Skeletal muscle tissue (tissue), 4 donors: Measurements from ENCODE around the gene EIF4G3. TPM values are rescaled to one million over a fixed set of nuclear protein-coding genes. Genes with fewer than 3 reads are reported as not detected.

Experiments used
- H3K27ac ChIP-seq: one replicate; pipeline ENCODE4 v1.7.0; 2013; ENCODE audit warnings: mild to moderate bottlenecking, low read depth, low read length, inconsistent platforms
- H3K27me3 ChIP-seq, 3 donors: one replicate each; pipeline ENCODE4 v1.7.0; 2013; ENCODE audit warnings: low read length in 3 of 3; ENCODE audit not compliant: control insufficient read depth in 3 of 3, insufficient read depth in 3 of 3
- H3K36me3 ChIP-seq, 3 donors: one replicate each; pipeline ENCODE4 v1.7.0; 2013; ENCODE audit warnings: low read length in 3 of 3; ENCODE audit not compliant: control insufficient read depth in 3 of 3, insufficient read depth in 3 of 3
- H3K4me1 ChIP-seq, 3 donors: one replicate each; pipeline ENCODE4 v1.7.0; 2013; ENCODE audit warnings: low read length in 3 of 3, mild to moderate bottlenecking in 3 of 3; ENCODE audit not compliant: control insufficient read depth in 3 of 3, insufficient read depth in 3 of 3
- H3K4me3 ChIP-seq, 3 donors: one replicate each; pipeline ENCODE4 v1.7.0; 2013; ENCODE audit warnings: low read length in 3 of 3
- H3K9ac ChIP-seq, 3 donors: one replicate each; pipeline ENCODE4 v1.7.0; 2013; ENCODE audit warnings: low read length in 3 of 3, mild to moderate bottlenecking in 3 of 3, moderate library complexity in 2 of 3, low read depth in 1 of 3
- H3K9me3 ChIP-seq, 3 donors: one replicate each; pipeline ENCODE4 v1.7.0; 2013; ENCODE audit warnings: low read length in 3 of 3; ENCODE audit not compliant: control insufficient read depth in 3 of 3
- total RNA-seq: library from RNA; depleted of rRNA; stranded (reverse); fragments of >200 nt; gene quantifications from one replicate; pipeline ENCODE4 v1.2.3, GENCODE V29; 2014
- donor health status: Osteomylitis.

EIF4G3 gene
- total RNA-seq, 1 donor from 2014 or later = 23.5 TPM

DNA sequence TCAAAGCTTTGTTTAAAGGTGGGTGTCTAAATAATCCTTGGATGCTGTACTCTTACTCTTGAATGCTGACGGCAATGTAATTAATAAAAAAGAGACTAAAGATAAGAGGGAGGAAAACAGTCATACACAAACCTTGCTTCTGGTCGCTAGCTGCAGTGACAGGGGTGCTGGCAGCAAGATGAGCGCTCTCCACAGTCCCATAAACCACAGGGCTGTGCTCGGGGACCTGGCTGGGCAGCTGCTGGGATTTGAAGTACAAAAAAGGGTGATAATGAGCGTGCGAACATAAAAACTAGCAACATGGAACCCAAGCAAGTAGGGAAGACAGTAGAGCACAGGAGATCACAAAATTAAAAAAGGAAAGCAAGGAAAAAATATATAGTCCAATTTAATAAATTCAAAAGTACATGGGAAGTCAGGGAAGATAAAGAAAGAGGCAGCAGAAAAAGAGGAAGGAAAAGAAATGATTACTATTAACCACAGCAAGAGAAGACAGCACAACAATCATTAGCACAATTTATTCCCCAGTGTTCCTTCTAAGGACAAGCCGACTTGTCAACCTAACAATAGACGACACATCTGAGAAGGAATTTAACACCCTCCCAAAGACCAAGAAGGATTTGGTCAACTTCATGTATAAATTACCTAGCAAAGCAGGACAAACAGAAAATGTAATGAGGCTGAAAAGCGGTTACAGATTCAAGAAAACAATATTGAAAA is 226.7 kb downstream of the EIF4G3 start:
- Histone ChIP-seq H3K9me3 (no peaks in the 10 kb centered on the region), H3K27me3 (no peaks in the 10 kb centered on the region), H3K4me1 (no peaks in the 10 kb centered on the region), H3K9ac (no peak overlapping the region), H3K4me3 (no peak overlapping the region), H3K27ac (no peak overlapping the region), H3K36me3 (no peaks in the 10 kb centered on the region)

DNA sequence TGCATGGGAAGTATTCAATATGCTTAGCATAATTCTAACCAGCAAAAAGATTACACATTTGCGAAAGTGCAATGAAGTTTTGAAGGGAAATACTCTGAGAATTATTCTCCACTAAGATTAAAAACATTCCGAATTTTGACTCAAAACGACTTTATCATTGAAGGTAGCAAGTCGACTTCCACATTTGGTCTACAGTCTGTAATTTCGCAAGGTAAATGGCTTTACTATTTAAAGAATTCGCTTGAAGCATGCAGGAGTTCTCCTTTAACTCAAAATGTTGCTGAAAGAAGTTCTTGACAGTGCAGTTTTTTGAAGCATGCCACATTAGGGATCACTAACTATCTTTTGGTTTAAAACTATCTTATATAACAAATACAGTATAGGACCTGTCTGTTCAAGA is 228.6 kb downstream of the EIF4G3 start:
- no peaks in the 10 kb centered on the region for H3K9me3 ChIP-seq
- no peak overlapping the region for H3K4me3 ChIP-seq
- no peaks in the 10 kb centered on the region for H3K27me3 ChIP-seq
- H3K27ac ChIP-seq = no peak overlapping the region
- no peaks in the 10 kb centered on the region for H3K4me1 ChIP-seq
- peaks cover 0 to 3% (median 0%) of the 10 kb centered on the region in 3 donors for H3K36me3 ChIP-seq
- no peak overlapping the region for H3K9ac ChIP-seq

DNA sequence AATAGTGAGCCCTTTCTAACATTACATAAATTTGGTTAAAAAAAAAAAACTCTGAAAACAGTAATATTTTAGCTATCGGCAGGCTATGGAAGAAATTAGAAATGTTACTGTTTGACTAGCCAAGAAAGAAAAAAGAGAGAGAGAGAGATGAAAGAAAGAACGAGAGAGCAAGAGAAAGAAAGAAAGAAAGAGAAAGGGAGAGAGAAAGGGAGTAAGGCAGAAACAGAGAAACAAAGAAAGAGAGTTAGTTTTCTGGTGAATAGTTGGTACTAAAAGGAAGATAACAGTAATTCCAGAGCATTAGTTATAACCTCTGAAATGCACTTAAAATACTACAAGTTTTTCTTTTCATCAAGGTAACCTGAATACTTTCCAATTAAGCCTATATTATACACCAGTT is 229.3 kb downstream of the EIF4G3 start:
- Histone ChIP-seq H3K9ac (no peak overlapping the region), H3K9me3 (no peaks in the 10 kb centered on the region), H3K27ac (no peak overlapping the region), H3K27me3 (no peaks in the 10 kb centered on the region), H3K4me1 (no peaks in the 10 kb centered on the region), H3K4me3 (no peak overlapping the region), H3K36me3 (peaks cover 0 to 3% (median 0%) of the 10 kb centered on the region in 3 donors)

DNA sequence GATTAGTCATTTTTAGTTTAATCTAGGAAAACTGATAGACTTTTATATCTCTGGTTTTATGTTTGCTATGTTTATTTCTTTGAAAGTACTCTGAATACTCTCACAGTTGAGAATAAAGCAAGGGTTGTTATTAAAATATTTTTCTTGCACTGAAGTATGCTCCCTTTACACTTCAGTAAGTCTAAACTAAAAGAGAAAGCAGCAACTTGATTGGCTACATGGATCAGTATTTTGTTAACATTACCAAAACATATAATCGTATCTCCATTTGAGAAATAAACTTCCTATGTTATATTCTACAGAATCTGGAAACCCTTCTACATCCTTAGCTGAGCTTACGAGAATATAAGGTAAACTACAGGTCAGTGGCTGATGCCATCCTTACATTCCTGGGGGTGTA is 240.1 kb downstream of the EIF4G3 start:
- Histone ChIP-seq H3K4me1 (no peaks in the 10 kb centered on the region), H3K9me3 (no peaks in the 10 kb centered on the region), H3K27me3 (no peaks in the 10 kb centered on the region), H3K27ac (no peak overlapping the region), H3K9ac (no peak overlapping the region), H3K36me3 (peaks cover 4 to 11% (median 9%) of the 10 kb centered on the region in 3 donors), H3K4me3 (no peak overlapping the region)

DNA sequence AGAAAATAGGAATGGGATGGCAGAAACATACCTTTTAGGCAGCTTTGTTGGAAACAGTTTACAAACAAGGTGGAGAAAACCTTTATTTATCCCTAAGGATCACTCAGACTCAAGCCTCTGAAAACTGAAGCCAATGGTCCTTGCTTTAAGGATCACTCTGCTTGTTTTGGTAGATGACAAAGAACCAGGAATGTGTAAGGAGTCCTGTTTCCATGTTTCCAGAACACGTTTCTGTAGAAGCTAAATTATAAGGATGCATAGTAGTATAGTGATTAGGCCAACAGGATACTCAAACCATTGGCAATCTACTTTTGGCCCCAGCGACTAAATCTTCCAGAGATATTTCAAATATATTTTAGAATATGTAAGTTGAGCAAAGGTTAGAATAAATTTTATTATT is 240.5 kb downstream of the EIF4G3 start:
- Histone ChIP-seq H3K36me3 (peaks cover 4 to 7% (median 5%) of the 10 kb centered on the region in 3 donors), H3K4me3 (no peak overlapping the region), H3K27me3 (no peaks in the 10 kb centered on the region), H3K9me3 (no peaks in the 10 kb centered on the region), H3K27ac (no peak overlapping the region), H3K9ac (no peak overlapping the region), H3K4me1 (no peaks in the 10 kb centered on the region)

DNA sequence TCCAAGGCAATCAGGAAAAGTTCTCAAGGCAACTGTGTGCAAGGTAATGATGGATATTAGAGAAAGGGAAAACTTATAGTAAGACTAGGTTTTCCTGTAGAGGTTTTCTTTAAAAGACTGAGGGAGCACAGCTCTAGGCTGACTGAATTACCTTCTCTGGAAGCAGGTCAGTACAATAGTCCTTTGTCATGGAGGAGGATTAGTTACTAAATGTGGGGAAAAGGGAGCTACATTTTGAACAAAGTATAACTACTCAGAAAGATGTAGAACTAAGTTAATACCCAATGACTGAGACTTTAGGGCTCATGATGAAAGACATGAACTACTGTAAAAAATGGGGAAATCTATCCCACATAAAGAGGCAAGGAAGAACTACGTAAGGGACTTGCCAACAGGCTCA is 241.0 kb downstream of the EIF4G3 start:
- Histone ChIP-seq H3K9me3 (no peaks in the 10 kb centered on the region), H3K36me3 (peaks cover 2 to 4% (median 3%) of the 10 kb centered on the region in 3 donors), H3K27me3 (no peaks in the 10 kb centered on the region), H3K27ac (no peak overlapping the region), H3K4me1 (no peaks in the 10 kb centered on the region), H3K9ac (no peak overlapping the region), H3K4me3 (no peak overlapping the region)

DNA sequence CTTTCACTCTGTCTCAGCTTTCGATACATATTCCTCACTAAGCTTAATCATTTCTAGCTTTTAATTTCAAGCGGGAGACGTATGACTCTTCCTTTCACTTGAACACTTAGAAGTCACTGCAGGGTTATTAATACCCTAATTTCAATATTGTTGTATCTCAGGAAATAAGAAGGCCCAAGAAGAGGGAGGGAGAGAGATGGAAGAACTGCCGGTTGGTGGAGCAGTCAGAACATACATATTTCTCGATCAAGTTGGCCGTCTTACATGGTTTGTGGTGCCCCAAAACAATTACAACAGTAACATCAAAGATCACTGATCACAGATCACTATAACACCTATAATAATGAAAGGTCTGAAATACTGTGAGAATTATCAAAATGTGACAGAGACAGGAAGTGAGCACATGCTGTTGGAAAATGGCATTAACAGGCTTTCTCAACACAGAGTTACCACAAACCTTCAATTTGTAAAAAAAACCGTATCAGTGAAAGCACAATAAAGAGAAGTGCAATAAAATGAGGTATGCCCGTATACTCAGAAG is 244.2 kb downstream of the EIF4G3 start:
- no peak overlapping the region for H3K9ac ChIP-seq
- no peaks in the 10 kb centered on the region for H3K9me3 ChIP-seq
- H3K27me3 ChIP-seq = no peaks in the 10 kb centered on the region
- H3K4me3 ChIP-seq = no peak overlapping the region
- peaks cover 0 to 2% (median 0%) of the 10 kb centered on the region in 3 donors for H3K36me3 ChIP-seq
- H3K4me1 ChIP-seq = no peaks in the 10 kb centered on the region
- no peak overlapping the region for H3K27ac ChIP-seq

DNA sequence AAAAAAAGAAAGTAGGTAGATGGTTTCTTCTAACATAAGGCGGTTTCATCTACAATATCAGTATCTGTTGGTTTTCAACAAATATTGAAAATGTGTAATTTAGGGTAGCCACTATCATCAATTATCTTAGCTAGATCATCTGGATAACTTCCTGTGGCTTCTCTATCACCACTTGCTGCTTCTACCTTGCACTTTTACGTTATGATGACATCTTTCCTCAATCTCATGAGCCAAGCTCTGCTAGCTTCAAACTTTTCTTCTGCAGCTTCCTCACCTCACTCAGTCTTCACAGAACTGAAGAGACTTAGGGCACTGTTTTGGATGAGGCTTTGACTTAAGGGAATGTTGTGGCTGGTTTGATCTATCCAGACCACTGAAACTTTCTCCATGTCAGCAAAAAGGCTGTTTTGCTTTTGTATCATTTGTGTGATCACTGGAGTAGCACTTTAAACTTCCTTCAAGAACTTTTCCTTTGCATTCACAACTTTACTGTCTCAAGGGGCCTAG is 244.7 kb downstream of the EIF4G3 start:
- no peak overlapping the region for H3K27ac ChIP-seq
- H3K27me3 ChIP-seq = no peaks in the 10 kb centered on the region
- H3K4me3 ChIP-seq = no peak overlapping the region
- H3K4me1 ChIP-seq = no peaks in the 10 kb centered on the region
- H3K9me3 ChIP-seq = no peaks in the 10 kb centered on the region
- no peak overlapping the region for H3K9ac ChIP-seq
- H3K36me3 ChIP-seq = peaks cover 0 to 2% (median 0%) of the 10 kb centered on the region in 3 donors

DNA sequence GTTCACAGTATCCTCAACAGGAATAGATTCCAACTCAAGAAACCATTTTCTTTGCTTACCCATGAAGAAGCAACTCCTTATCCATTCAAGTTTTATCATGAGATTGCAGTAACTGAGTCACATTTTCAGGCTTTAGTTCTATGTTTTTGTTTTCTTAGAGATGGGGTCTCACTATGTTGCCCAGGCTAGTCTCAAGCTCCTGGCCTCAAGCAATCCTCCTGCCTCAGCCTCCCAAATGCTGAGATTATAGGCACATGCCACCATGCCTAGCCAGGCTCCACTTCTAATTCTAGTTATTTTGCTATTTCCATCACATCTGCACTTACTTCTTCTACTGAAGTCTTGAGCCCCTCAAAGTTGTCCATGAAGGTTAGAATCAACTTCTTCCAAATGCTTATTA is 246.3 kb downstream of the EIF4G3 start:
- H3K27ac ChIP-seq = no peak overlapping the region
- no peaks in the 10 kb centered on the region for H3K27me3 ChIP-seq
- no peaks in the 10 kb centered on the region for H3K9me3 ChIP-seq
- H3K9ac ChIP-seq = no peak overlapping the region
- H3K4me1 ChIP-seq = no peaks in the 10 kb centered on the region
- peaks cover 0 to 2% (median 0%) of the 10 kb centered on the region in 3 donors for H3K36me3 ChIP-seq
- H3K4me3 ChIP-seq = no peak overlapping the region

DNA sequence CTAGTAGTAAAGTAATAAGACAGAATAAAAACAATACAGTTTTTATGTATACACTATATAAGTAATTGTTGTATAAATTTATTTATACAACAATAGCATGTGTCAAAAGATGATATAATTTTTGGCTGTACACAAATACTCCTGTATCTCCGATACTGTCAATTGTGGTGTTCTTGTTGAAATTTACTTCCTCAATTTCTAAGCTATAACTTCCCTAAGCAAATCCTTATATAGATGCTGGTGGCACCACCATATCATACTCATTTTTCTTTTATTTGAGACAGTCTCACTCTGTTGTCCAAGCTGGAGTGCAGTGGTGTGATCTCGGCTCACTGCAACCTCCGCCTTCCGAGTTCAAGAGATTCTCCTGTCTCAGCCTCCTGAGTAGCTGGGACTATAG is 248.6 kb downstream of the EIF4G3 start:
- Histone ChIP-seq H3K9me3 (no peaks in the 10 kb centered on the region), H3K4me3 (no peak overlapping the region), H3K36me3 (peaks cover 0 to 2% (median 0%) of the 10 kb centered on the region in 3 donors), H3K27ac (no peak overlapping the region), H3K4me1 (no peaks in the 10 kb centered on the region), H3K9ac (no peak overlapping the region), H3K27me3 (no peaks in the 10 kb centered on the region)
